HG02973 (cell line): ENCODE results near the gene WDFY4.

Experiments
- ATAC-seq: cut with Tn5 transposase; IDR thresholded peaks from one replicate; pipeline ENCODE4 v1.9.1; 2021; ENCODE audit warnings: moderate library complexity; ENCODE audit not compliant: unreplicated experiment

Gene WDFY4

DNA sequence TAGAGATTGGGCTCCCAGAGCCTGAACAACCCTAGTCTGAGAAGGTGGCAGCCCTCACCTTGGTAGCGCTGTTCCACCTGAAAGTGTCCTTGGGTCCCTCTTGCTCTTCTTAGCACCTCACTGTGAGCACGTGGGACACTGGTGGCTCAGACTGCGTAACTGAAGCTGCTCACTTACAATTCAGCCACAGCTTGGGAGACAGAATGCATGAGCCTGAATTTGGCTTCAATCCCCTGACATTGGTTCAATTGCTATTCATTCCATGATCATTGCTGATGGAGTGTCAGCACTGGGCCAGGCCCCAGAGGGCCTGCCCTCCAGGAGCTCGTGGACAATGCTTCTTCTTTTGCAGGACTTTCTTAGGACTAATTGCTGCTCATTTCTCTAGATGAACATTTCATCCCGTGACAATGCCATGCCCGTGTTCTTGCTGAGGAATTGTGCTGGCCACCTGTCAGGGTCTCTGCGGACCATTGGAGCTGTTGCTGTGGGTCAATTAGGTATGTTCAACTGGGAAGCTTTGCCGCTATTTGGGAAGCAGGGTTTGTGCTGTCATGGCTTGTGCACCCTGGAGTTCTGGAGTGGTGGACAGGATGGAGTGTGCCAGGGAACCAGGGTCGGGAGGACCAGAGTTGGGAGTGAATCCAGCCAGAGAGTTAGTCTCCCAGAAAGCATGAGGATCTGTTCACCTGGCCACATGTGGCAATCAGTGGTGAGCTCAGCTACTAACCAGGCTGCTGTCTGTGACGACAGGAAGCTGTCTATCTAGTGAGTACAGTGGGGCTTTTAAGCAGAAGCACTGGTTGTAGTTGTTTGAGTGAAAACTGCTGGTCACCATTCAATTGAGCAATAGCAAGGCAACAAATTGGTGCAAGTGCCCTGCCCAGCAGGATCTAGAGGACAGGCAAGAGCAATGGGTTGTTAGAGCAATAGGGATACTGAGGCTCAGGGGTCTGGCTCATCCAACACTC lies 105.1 kb downstream of the WDFY4 start:
- ATAC-seq: no peak

- ATAC-seq: no peak
Measured at GRCh38 chr10:48790457-48791044, 105.9 kb downstream of the WDFY4 start.

- ATAC-seq: no peak
Measured at GRCh38 chr10:48791267-48791928, 106.7 kb downstream of the WDFY4 start.

DNA sequence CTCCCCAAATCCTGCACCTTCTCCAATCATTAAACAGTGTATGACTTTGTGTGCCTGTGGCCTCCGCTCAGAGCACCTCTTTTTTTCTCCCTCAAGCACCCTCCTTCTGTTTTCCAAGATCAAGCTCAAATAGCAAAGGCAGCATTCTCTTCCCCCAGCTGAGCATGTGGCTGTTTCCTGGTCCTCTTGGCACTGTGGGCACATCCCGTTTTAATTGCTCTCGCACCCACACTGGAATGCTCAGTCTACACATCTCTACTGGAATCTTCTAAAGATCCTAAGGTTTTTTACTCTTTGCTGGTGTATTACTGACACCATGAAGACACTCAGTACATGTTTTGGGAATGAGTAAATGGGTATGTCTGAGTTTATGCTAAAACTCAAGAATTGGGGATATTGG lies 107.4 kb downstream of the WDFY4 start:
- no peak for ATAC-seq

DNA sequence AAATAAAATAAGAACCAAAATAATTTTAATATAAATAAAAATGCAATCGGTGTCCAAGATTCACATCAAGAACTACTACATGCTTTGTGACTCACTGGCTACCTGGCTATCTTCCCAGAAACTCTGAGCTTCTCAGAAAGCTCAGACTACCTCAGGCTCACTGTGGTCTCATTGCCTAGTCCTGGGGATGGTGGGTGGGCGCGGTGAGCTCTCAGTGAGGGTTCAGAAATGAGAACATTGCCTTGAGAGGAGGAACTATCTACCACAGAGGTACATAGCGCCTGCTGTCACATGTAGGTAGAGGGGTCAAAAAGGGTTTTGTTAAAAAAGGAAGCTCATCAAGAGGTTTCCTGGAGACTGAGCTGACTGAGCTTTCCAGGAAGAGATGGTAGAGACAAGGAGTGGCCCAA lies 108.0 kb downstream of the WDFY4 start:
- ATAC-seq: no peak

DNA sequence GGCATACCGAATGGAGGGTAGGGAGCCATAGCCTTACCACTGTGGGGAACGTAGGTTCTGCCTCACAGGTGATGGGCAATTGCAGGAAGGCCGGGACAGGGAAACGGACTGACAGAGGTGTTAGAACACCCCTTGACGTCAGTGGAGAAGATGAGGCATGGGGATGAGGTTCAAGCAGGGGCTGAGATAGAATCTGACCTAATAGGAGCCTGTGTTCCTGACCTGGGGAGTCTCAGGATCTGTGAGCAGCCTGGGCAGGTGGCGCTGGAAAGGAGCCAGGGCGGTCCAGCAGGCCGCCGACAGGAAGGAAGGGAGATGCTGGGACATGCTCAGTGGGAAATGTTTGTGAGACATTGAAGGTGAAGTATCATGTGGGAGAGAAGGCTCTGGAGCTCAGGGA lies 109.4 kb downstream of the WDFY4 start:
- no peak for ATAC-seq

DNA sequence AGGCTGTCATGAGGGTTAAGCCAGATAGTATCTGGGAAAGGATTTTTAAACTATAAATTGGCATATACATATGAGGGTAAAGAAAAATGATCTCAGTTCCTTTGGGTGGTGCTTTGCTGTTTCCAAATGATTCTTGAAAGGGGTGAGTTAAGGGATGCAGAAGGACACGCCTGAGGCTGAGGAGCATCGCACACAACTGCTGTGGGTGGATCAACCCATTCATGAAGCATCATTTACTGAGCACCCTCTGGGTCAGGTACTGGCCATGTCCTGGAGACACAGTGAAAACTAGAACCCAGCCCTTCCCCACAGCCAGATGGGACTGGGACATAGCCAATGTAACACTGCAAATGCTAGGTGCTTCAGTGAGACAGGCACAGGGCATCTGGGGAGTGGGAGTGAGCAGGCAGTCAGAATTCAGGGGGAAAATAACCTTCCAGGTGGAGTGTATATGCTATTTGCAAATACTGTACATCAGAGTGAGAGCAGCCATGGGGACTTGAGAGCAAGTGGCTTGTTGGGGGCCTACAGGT lies 112.1 kb downstream of the WDFY4 start:
- ATAC-seq: no peak

- no peak for ATAC-seq
Measured at GRCh38 chr10:48797830-48798229, 113.2 kb downstream of the WDFY4 start.

DNA sequence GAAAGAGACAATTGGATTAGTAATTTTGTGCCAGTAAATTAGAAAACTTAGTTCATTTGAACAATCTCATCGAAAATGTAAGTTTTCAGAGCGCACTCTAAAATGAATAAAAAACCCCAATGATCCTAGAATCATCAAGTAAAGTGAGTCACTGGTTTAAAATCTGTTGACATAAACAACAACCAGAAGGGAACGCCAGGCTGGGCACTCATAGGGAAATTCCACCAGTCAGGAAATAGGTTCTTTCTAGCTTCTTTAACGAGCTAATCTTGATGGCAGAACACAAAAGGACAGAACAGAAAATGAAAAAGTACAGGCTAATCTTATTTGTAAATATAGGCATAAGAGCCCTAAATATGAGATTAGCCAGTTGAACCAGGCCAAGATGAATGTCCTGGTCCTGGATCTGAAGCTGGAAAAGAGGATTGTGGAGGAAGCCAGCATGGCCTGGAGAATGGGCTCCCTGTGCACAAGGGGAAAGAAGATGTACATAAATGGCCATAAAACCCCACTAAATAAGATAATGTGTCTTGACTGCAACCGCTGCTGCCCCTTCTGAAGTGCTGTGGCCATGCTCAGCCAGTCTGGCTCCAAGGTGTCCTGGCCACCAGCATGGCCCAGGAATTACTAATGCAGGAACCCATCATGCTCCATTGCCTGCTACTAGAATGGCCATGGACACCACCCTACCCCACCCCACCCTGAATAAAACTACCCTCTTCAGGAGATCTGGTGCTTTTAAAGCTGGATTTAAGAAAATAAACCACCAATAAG lies 114.0 kb downstream of the WDFY4 start:
- ATAC-seq: no peak

- no peak for ATAC-seq
Measured at GRCh38 chr10:48799341-48800006, 114.8 kb downstream of the WDFY4 start.

DNA sequence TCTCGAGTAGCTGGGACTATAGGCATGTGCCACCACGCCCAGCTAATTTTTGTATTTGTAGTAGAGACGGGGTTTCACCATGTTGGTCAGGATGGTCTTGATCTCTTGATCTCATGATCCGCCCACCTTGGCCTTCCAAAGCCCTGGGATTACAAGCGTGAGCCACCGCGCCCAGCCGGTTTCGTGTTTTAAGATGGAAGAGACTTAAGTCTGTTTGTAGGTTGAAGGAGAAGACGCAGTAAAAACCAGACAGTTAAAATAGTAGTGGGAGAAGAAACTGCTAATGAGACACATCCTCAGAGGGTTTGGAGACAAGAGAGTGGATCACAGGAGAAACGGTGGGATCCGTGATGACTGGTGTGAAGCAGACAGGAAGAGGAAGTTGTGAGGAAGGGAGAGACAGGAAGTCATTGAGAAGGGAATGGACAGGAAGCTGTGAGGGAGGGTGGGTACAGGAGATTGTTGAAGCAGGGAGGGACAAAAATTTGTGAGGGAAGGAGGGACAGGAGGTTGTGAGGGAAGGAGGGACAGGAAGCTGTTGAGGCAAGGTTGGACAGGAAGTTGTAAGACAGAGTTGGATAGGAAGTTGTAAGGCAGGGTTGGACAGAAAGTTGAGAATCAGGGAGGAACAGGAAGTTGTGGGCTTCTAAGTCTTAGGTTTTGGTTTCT lies 115.5 kb downstream of the WDFY4 start:
- ATAC-seq: no peak

- ATAC-seq: no peak
Measured at GRCh38 chr10:48801001-48801421, 116.3 kb downstream of the WDFY4 start.

DNA sequence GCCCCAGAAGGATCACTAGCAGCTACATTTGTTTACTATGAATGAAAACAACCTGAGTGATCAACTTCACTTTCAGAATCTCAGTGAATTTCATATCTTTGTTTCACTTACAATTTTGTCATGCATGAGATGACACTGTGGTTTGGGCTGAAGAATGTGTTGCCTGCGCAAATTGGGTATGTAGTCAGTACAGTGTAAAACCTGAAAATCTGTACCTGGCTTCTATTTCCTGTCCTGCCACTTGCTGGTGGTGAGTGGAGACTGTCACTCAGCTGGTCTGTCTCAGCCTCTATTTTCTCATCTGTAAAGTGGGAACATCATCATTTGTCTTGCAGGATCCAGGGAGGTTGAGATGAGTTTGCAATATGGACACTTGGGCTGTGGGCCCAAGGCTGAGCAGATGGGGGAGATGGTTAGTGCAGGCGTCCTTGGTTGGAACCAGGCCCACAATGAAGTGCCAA lies 118.0 kb downstream of the WDFY4 start:
- peak; percentile 90 for ATAC-seq

DNA sequence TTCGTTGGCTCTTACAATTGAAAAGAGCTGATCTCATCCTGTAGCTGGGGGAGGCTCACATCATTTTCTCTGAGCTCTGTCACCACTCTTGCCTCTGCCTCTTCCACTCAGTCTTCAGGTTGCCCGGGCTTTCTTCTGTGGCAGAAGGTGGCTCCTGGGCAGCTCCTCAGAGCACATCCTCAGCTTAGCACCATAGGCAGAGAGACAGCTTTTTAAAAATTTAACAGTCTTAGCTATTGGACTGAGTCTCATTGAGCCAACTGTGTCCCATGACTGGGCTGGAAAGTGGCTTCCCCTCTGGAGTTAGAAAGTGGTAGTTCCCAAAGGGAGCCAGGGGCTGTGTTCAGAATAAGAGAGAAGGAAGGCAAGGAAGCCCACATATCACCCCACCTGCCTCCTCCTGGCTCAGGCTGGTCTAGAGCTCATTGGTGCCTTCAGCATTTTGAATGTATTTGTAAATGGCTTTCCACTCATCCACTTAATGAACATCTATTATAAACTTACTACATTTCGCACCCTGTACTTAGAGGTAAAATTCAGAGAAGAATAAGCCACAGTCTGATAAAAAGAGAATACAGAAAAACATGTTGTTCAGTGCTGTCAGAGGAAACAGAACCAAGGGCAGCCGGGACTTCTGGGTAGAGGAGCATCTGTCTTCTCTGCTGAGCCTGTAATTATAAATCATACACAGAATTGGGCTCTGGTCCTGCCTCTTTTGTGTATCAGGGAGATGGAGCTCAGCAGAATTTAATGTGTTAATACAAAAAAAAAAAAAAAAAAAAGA lies 119.3 kb downstream of the WDFY4 start:
- no peak for ATAC-seq

DNA sequence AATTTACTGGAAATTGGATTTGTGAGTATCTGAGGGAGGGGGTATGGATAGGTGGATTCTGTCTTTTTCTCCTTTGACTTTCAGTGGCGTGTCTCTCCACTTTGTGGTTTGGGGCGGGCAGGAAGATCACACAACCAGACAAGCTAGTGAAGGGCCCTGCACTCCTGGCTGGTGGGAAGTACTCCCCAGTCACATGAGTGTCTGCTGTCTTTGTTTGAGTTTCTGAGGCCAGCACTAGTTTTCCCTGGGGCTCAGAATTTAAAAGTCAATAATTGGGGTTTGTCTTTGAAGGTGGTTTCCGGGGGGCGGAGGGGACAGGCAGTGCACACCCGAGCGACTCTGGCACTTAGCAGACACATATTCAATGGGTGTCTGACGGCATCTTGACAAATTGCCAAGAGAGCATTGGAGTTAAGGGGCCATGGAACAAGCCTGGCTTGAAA lies 120.1 kb downstream of the WDFY4 start:
- no peak for ATAC-seq

DNA sequence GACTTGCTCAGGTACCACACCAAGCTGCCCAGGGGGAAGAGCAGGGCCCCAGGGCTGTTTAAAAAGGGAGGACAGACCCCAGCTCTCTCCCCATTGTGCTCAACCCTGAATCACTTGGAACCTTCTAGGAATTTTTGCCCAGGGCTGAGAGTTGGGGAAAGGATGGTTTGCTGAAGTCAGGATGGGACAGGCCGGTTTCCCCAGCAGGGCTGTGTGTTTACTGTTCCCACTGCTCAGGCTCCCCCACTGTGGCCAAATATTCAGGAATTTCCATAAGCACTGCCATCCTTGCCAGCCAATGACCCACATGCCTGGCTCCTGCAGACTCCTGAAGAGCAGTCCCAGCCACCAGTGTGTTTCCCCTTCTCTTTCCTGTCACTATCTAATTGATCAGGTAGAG lies 120.7 kb downstream of the WDFY4 start:
- no peak for ATAC-seq

GRCh38 chr10:48805848-48806247 lies 121.2 kb downstream of the WDFY4 start:
- no peak for ATAC-seq

- no peak for ATAC-seq
Measured at GRCh38 chr10:48806342-48806741, 121.7 kb downstream of the WDFY4 start.
